Activated B cell treated with CpG ODN at 0.5 μM for 24 hours (primary cell): ENCODE data around the gene PLXNB1. TPM values are rescaled to one million over a fixed set of nuclear protein-coding genes. Genes with fewer than 3 reads are reported as not detected.

Source experiments
- ATAC-seq: fragments of 200-7000 bp; cut with Tn5 transposase; one replicate; pipeline ENCODE4 v1.10.0; 2021; ENCODE audit warnings: low read depth, mild to moderate bottlenecking, moderate library complexity
- CTCF ChIA-PET: fragments of 350-600 bp; sonication (Branson Sonifier 250); formaldehyde crosslinking; loops from one replicate; lab custom pipeline; 2021; ENCODE audit warnings: antibody characterized with exemption; lab: Charles Lee
- POLR2A ChIA-PET: fragments of 350-600 bp; sonication (Branson Sonifier 250); formaldehyde crosslinking; loops from one replicate; lab custom pipeline; 2021; ENCODE audit warnings: antibody characterized with exemption; lab: Charles Lee
- DNase-seq: peaks from one replicate; pipeline ENCODE4 v3.0.0; 2022
- H3K27ac Mint-ChIP-seq: one replicate; pipeline ENCODE4 v1.8.0; 2020; ENCODE audit warnings: mixed read lengths
- H3K27me3 Mint-ChIP-seq: one replicate; pipeline ENCODE4 v1.8.0; 2021; ENCODE audit warnings: mixed read lengths
- H3K36me3 Mint-ChIP-seq: one replicate; pipeline ENCODE4 v1.8.0; 2021; ENCODE audit warnings: low read depth, mixed read lengths
- H3K4me1 Mint-ChIP-seq: one replicate; pipeline ENCODE4 v1.8.0; 2021; ENCODE audit warnings: mixed read lengths
- H3K4me3 Mint-ChIP-seq: one replicate; pipeline ENCODE4 v1.8.0; 2020; ENCODE audit warnings: mild to moderate bottlenecking, mixed read lengths
- H3K9me3 Mint-ChIP-seq: one replicate; pipeline ENCODE4 v1.8.0; 2020; ENCODE audit warnings: mixed read lengths
- intact Hi-C: fragments of 100-400 bp; cut with micrococcal nuclease; formaldehyde crosslinking; loops from one replicate; pipeline ENCODE4 v1.15.1; 2024
- total RNA-seq: library from RNA; stranded (reverse); gene quantifications from 2 replicates; pipeline ENCODE4 v1.2.3, GENCODE V29; 2022
- TF ChIP-seq, protein P1 (sequence below): fragments of 200-600 bp; IDR thresholded peaks from one replicate; pipeline ENCODE4 v1.8.0; 2022; ENCODE audit warnings: antibody characterized with exemption, mild to moderate bottlenecking

The PLXNB1 gene
- total RNA-seq, 1 donor from 2014 or later = 3.5 TPM

DNA sequence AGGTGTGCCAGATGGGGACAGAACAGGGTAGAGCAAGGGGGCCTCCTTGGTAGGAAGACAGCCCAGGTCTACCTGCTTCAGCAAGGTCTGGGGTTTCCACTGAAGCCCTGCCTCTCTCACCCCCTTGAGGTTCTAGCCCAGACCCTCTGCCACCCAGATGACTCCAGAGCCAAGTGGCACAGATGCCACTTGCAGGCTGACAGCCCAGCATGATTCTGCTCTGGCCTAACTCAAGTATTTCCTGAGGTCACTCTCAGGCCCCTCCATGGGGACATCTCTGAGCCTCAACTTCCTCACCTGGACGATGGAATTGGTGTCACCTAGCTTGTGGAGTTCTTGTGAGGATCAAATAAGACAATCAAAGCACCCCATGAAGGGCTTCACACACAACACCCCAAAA lies 23.9 kb downstream of the PLXNB1 start:
- Mint-ChIP-seq H3K36me3 (no peaks in the 10 kb centered on the region), H3K9me3 (no peaks in the 10 kb centered on the region), H3K27ac (no peak overlapping the region), H3K4me3 (no peak overlapping the region), H3K4me1 (no peaks in the 10 kb centered on the region), H3K27me3 (no peaks in the 10 kb centered on the region)
- TF ChIP-seq, protein P1, sequence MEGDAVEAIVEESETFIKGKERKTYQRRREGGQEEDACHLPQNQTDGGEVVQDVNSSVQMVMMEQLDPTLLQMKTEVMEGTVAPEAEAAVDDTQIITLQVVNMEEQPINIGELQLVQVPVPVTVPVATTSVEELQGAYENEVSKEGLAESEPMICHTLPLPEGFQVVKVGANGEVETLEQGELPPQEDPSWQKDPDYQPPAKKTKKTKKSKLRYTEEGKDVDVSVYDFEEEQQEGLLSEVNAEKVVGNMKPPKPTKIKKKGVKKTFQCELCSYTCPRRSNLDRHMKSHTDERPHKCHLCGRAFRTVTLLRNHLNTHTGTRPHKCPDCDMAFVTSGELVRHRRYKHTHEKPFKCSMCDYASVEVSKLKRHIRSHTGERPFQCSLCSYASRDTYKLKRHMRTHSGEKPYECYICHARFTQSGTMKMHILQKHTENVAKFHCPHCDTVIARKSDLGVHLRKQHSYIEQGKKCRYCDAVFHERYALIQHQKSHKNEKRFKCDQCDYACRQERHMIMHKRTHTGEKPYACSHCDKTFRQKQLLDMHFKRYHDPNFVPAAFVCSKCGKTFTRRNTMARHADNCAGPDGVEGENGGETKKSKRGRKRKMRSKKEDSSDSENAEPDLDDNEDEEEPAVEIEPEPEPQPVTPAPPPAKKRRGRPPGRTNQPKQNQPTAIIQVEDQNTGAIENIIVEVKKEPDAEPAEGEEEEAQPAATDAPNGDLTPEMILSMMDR = no peak
- CTCF ChIA-PET = interaction anchor here (1.0 kb wide), 1 partner anchor 30 kb away, joined by 3 read pairs; no protein-coding TSS in a partner anchor
- POLR2A ChIA-PET = no interaction called here
- DNase-seq (no peak), ATAC-seq (no peak)
- intact Hi-C loops = no loop called here

DNA sequence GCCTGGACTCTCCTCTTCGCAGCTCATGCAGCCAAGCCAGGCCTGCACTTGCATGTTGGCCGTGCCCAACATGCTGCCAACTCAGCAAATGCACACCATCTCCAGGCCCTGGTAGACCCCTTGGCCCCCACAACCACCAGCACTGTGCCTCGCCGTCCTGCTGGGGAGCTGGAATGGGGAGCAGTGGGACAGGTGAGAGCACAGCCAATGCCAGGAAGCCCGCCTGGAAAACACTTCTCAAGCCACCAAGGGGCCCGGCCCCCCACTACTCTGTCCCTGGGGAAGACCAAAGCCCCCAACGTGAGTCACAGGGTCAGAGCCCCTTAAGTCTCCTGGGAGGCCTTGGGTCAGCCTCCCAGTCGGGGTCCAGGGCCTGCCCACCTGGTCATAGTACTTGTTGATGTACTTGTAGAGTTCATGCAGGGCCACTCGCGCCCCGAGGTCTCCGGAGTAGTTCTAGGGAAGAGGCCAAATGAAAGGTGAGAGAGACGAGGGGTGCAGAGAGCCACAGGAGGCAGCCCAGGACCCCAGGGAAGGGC lies 24.5 kb downstream of the PLXNB1 start:
- H3K36me3 Mint-ChIP-seq = no peaks in the 10 kb centered on the region
- DNase-seq (peak; percentile 9), ATAC-seq (no peak)
- intact Hi-C loops = no loop called here
- H3K4me3 Mint-ChIP-seq = no peak overlapping the region
- no peaks in the 10 kb centered on the region for H3K9me3 Mint-ChIP-seq
- ChIA-PET CTCF (interaction anchor here (1.0 kb wide), 1 partner anchor 30 kb away, joined by 3 read pairs; no protein-coding TSS in a partner anchor), POLR2A (no interaction called here)
- TF ChIP-seq, protein P1 = no peak
- no peaks in the 10 kb centered on the region for H3K27me3 Mint-ChIP-seq
- no peaks in the 10 kb centered on the region for H3K4me1 Mint-ChIP-seq
- no peak overlapping the region for H3K27ac Mint-ChIP-seq

DNA sequence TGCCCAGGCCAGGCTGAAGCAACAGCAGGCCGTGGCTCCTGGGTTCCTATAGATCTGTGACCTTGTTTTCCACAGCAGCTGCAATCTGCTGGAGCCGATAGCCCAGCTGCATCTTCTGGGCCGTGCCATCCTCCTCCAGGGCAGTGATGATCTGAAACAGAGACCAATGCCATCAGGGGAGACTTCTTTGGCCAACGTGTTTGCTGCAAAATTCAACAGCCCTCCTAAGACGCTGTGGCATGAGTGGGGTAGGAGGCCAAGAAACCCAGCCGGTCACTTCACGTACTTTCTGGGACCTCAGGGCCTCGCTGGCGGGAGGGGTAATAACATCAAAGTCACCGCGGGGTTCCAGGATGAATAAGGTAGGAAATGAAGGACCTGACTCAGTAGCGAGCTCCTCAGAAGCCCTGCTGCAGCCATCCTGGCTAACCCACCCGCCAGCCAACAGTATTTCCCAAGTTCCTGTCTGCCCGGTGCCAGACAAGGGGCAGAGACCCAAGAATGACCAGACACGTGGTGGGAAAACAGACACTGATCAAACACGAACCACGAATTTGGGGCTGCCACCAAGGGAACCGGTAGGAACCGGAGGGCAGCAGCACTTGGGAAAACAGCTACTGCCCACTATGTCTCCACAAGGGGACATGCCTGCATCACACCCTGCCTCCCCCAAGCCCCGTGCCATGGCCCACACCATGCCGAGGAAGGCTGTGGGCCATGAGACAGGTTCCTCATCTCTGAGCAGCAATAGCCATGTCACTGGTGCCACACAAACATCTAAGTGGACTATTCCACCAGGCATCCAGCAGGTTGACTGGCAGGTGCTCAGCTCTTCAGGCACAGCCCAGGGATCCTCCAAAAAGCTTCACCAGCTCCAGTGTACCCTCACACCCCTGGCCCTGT lies 25.2 kb downstream of the PLXNB1 start:
- H3K4me1 Mint-ChIP-seq = no peaks in the 10 kb centered on the region
- TF ChIP-seq, protein P1 = no peak
- ATAC-seq = no peak
- no peak overlapping the region for H3K27ac Mint-ChIP-seq
- intact Hi-C loops = loop anchor here (5.0 kb wide), 1 partner anchor 338 kb away; no protein-coding TSS in a partner anchor
- POLR2A ChIA-PET = interaction anchor here (0.6 kb wide), 1 partner anchor 53 kb away, joined by 3 read pairs; no protein-coding TSS in a partner anchor
- H3K9me3 Mint-ChIP-seq = no peaks in the 10 kb centered on the region
- no peaks in the 10 kb centered on the region for H3K27me3 Mint-ChIP-seq
- DNase-seq = no peak
- H3K36me3 Mint-ChIP-seq = no peaks in the 10 kb centered on the region
- no peak overlapping the region for H3K4me3 Mint-ChIP-seq
- CTCF ChIA-PET = interaction anchor here (1.0 kb wide), 1 partner anchor 31 kb away, joined by 3 read pairs; no protein-coding TSS in a partner anchor

DNA sequence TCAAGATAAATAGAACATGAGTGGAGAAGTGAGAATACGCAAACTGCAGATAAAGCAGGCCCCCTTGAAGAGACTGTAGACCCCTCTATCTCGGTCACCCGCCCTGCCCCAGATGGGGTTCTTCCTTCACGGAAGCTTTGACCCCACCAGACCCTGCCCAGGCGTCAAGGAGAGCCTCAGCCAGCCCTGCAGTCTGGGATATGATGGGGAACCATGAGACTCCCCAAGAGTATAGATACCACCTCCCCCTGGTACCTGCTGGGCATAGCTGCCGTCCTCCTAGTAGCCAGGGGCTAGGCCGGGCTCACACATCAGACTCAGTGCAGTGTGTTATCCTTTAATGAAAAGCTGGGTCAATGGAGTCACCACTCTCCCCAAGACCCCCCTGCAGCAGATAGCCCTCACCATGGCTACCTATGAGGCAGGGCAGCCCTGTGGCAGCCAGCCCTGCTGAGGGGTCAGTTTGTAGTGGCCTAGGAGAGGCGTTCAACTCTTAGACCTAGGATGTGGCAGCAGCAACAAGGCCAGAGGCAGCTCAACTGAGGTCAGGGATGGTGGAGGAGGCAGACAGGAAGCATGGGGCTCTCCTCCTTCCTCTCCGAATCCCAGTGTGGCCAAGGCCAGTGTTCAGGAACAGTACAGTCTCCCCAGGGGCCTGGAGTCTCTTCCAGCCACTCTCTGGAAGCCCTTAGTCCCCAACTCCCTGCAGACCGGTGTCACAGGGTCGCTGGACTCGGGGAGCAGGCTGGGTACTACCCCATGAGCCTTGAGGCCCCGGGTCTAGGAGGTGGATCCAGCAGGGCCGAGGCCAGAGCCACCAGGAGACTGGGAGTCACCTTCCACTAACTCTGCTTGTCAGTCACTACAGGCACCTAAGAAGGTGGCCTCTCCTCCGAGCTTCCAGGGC lies 26.1 kb downstream of the PLXNB1 start:
- TF ChIP-seq, protein P1 = no peak
- Mint-ChIP-seq H3K27ac (no peak overlapping the region), H3K4me3 (no peak overlapping the region), H3K9me3 (no peaks in the 10 kb centered on the region), H3K36me3 (no peaks in the 10 kb centered on the region), H3K4me1 (no peaks in the 10 kb centered on the region), H3K27me3 (no peaks in the 10 kb centered on the region)
- ChIA-PET CTCF (no interaction called here), POLR2A (interaction anchor here (0.6 kb wide), 1 partner anchor 54 kb away, joined by 3 read pairs; no protein-coding TSS in a partner anchor)
- intact Hi-C loops = loop anchor here (5.0 kb wide), 1 partner anchor 339 kb away; no protein-coding TSS in a partner anchor
- DNase-seq (no peak), ATAC-seq (no peak)
